Lung microvascular endothelial cell (primary cell): Measurements from ENCODE around the gene ALDH3B2. TPM values are rescaled to one million over a fixed set of nuclear protein-coding genes. Genes with fewer than 3 reads are reported as not detected.
"Not testable (repeated sequence)": the region's sequence is repeated elsewhere in the genome, so short reads cannot be mapped to it uniquely, and the experiment has no call there.

Experiments used
- DNase-seq, 2 donors: peaks; one replicate each; pipeline versions ENCODE4 v3.0.0 to v3.0.0-alpha.2; 2010; ENCODE audit warnings: low read depth in 2 of 2
- total RNA-seq: library from RNA; depleted of rRNA; stranded (reverse); fragments of >200 nt; gene quantifications from 2 replicates; pipeline ENCODE4 v1.2.1, GENCODE V29; 2014

Gene ALDH3B2
- total RNA-seq = not detected in 2 replicates

GRCh38 chr11:67674442-67674871, at the start of gene ALDH3B2:
Gene ALDH3B2 (minus strand): TSS chr11:67674623. CDS start chr11:67666935, 7,688 bp downstream.
- DNase-seq = no peak

GRCh38 chr11:67723036-67723435, 48.6 kb upstream of the ALDH3B2 start:
- DNase-seq = not testable (repeated sequence)

DNA sequence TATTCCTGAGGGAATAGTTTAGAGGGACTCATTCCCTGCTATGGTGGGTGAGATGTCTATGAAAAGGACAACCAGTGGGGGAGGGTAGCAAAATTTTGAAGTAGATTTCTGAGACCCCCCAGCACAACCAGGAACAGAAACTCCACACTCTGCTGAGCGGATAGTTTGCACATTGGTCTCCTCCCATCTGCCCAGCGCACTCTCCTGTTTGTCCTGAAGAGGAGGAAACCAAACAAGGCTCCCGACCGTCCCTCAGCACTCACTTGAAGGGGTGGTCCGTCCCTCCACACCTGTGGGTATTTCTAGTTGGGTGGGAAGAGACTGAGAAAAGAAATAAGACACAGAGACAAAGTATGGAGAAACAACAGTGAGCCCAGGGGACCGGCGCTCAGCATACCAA, 41.8 kb upstream of the ALDH3B2 start:
- DNase-seq = not testable (repeated sequence)

GRCh38 chr11:67715801-67716200, 41.4 kb upstream of the ALDH3B2 start:
- DNase-seq = not testable (repeated sequence)

DNA sequence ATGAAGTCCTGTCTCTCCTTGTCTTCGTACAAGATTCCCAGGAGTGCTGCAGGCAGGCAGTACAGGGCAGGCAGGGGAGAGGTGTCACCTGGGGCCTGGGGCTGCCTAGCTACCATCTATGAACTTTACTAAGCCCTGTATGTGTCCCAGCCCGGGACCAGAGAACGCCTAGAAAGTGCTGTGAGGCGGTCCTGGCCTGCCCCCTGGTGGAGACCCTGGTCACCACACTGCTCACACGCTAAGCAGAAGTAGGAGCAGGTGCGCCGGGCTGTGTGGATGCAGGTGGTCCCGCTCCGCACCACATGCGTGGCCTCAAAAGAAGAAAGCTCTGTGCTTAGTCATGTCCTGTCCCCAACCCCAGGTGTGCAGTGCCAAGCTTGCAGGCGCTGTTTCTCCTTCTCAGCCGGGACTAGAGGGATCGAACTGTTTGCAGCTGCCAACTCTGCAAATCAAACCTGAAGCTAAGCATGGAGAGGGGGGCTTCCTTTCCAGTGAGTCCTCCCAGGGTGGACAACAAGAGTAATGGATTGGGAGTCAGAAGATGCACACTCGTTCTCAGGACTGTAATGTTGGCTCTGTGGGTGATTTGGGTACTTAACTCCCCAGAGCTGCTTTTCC, 39.6 kb upstream of the ALDH3B2 start:
- not testable (repeated sequence) for DNase-seq

DNA sequence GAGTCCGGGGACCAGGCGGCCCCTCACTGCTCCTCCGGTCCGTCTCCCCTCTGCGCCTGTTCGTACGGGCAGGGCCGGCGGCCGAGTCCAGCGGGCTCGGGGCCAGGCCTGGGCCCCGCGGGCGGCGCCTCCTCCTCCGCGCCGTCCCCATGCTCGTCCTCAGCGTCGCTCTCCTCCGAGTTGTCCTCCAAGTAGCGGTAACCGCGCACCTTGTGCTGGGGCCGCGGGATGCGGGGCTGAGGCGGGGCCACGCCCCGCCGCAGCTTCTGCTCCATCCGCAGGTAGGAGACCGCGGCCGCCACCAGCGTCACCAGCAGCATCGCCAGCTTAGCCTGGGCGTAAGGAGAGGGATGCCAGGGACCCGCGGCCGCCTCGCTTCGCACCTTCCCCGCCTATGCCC, 37.3 kb upstream of the ALDH3B2 start:
- not testable (repeated sequence) for DNase-seq

GRCh38 chr11:67711212-67711611, 36.8 kb upstream of the ALDH3B2 start:
- DNase-seq = not testable (repeated sequence)

DNA sequence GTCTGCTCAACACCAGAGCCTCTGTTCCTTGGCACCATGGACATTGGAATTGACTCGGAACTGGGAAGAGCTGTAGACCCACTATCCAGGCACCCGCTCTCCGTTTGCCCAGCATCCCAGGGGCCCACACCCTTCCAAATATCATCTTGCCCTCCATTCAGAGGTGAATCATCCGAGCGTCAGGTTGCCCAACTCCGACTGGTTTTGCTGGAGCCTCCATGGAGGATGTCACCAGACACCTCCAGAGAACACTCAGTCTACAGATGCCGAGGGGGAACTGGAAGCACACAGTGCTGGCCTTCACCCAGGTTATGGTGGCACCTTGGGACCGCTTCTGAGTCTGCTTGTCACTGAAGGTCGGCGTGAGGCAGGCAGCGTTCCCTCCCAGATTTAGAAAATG, 35.4 kb upstream of the ALDH3B2 start:
- not testable (repeated sequence) for DNase-seq

DNA sequence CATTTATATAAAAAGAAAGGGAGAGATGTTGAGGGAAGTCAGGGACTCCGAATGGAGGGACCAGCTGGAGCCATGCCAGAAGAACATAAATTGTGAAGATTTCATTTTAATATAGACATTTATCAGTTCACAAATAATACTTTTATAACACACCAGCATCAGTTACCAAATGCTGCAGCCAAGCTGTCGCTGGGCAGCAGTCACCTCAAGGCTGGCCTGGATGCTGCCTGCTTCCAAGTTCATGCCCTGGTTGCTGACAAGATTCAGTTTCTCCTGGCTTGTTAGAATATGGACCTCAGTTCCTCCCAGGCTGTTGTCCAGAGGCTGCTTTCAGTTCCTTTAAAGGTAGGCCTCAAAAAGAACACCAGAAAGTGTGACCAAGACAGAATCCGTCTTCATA, 30.8 kb upstream of the ALDH3B2 start:
- no peak for DNase-seq

GRCh38 chr11:67704524-67704923, 30.1 kb upstream of the ALDH3B2 start:
- DNase-seq = no peak

- DNase-seq = not testable (repeated sequence)
Observed at GRCh38 chr11:67703709-67704108, 29.3 kb upstream of the ALDH3B2 start.

DNA sequence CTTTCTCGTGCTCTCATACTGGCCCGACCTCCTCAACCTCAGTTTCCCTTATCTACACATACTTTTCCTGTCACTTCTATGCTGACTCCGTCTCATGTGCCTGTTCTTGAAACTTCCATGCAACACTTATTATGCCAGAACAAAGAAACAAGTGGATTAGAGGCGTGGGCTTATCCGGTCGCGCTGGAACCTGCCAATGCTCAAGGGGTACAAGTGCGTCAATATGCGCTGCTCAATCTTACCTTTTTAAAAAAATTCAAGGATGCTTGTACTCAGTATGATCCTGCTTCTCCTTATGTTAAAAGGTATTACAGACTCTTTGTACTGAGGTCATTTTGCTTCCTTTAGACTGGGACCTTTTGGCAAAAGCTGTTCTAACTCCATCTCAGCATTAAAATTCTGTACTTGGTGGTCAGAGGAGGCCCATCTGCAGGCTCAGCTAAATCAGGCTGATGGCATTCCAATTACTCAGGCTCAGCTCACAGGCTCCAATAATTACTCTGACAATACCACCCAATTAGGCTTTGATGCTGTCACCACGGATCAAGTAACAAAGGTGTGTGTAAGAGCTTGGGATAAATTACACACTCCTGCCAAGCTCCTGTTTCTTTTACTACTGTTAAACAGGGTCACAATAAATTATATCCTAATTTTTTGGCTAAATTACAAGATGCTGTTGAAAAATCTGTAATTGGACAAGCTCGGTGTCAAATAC, 26.3 kb upstream of the ALDH3B2 start:
- DNase-seq = no peak

DNA sequence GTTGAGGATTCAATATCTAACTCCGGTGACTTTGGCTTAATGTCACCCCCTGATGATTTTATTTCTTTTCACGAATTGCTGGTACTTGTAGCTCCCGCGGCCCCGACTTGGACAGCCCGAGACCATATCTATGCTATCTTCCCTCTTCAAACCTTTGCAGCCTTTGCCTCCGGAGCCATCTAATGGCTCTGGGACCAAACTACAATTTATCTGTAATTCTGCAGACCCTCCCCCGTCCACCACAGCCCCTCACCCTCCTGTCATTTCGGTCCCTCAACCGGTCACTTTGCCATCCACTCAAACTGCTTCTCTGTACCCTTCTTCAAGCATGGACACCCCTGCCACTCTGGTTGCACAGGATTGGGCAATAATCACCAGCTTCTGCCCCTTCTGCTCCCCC, 25.7 kb upstream of the ALDH3B2 start:
- DNase-seq = peak in 1 of 2 donors; percentile 8

DNA sequence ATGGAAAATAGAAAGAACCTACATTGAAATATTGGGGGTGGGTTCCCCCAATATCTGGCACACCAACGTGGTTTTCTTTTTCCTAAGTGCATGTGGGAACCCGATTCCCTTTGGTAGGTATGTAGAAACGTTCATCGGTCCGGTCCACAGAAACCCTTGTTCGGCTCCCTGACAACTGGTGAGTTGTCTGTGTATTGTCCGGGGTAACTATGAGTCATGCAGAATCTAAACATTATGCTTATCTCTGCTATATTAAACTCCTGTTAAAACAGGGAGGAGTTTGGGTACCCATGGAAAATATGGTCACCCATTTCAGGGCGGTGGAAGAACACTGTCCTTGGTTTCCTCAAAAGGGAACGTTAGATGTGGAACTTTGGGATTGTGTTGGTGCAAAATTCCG, 25.1 kb upstream of the ALDH3B2 start:
- peak; percentile 60 to 67 for DNase-seq

DNA sequence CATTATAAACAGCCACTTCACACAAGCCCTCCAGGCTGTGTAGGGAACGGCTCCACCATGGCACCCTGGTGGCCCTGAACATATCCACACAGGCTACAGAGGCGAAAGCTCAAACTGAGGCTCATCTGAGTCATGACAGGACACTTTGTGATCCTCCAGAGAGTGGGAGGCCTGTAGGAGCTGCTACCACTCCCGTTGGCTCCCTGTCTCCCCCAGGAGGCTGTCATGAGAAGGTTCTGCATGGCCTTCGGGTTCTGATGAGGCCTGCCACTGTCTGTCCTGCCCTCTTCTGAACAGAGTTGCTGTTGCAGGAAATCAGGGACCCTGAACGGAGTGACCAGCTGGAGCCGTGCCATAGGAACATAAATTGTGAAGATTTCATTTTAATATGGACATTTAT, 23.8 kb upstream of the ALDH3B2 start:
- DNase-seq = peak in 1 of 2 donors; percentile 16

GRCh38 chr11:67697846-67698245, 23.4 kb upstream of the ALDH3B2 start:
- no peak for DNase-seq

GRCh38 chr11:67696998-67697397, 22.6 kb upstream of the ALDH3B2 start:
- no peak for DNase-seq

DNA sequence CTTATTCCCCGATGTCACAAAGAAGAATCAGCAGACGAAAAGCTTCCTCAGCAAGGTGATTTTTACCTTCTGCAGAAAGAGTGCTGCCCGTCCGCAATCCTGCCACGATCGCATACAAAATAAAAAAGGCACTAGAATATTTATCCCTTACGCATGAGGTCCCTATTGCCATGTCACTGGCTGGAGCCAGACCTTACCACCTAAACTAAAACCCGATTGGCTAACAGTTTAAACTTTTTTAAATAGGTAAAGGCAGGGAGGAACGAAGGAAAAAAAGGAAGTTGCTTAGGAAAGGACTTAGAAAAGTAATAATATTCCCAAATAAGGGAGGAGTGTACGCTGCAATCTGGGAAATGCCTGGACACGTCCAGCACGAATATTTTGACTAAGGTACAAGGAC, 21.2 kb upstream of the ALDH3B2 start:
- DNase-seq = no peak

- DNase-seq = no peak
Observed at GRCh38 chr11:67694875-67695555, 20.6 kb upstream of the ALDH3B2 start.

DNA sequence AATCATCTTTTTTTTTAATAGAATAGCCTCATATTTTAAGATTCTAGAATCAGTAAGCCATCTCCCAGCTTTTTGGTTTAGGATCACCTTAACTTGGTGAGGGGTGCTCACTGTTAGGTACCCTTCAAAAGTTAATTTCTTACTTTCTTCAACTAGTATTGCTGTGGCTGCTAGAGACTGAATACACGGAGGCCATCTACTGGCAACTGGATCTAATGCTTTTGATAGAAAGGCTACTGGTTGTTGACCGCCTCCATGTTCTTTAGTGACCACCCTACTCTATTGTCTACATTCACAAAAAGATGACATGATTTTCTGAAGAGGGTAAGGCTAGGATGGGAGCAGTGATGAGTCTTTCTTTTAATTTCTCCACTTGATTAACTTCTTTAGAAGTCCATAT, 16.7 kb upstream of the ALDH3B2 start:
- no peak for DNase-seq

- DNase-seq = no peak
Observed at GRCh38 chr11:67689178-67689577, 14.8 kb upstream of the ALDH3B2 start.

GRCh38 chr11:67687986-67688385, 13.6 kb upstream of the ALDH3B2 start:
- no peak for DNase-seq
